ENCODE data around the gene IL32. TPM values are rescaled to one million over a fixed set of nuclear protein-coding genes. Genes with fewer than 3 reads are reported as not detected.

The IL32 gene
- total and polyA plus RNA-seq, 9 of the 15 experiments (the other 6 are each of a cell fraction or from before 2014, with no cell fraction given) = 0.21 to 2.2 (median 0.37) TPM; not detected in 3

- TF ChIP-seq RBFOX2 (IDR thresholded peaks at IDR 0.05; ENCODE audit: low read depth, low read length) (peak; percentile 92), ZNF76 (CRISPR knock-in tag; IDR thresholded peaks at IDR 0.05; ENCODE audit: borderline replicate concordance) (no peak), SMC3 (conservative IDR thresholded peaks at IDR 0.05; ENCODE audit: insufficient read depth, low read depth, low read length) (0 out of 2 replicates have a peak, but pooled peaks have one; percentile 5), CBFA2T3 (IDR thresholded peaks at IDR 0.05) (no peak), RFX1 (IDR thresholded peaks at IDR 0.05) (peak; percentile 90), TRIM24 (IDR thresholded peaks at IDR 0.05) (peak in 1 of 2 experiments; percentile 94; a peak in 2 of 4 replicates), TFAP4 (CRISPR knock-in tag; IDR thresholded peaks at IDR 0.05; ENCODE audit: borderline replicate concordance) (peak; percentile 90), THAP12 (CRISPR knock-in tag; IDR thresholded peaks at IDR 0.05) (peak; percentile 67; the same call in 1 of the 2 replicates), MEF2A (IDR thresholded peaks at IDR 0.05; ENCODE audit: control insufficient read depth, low read depth, low read length) (peak; percentile 11; the same call in 1 of the 2 replicates), EHMT2 (IDR thresholded peaks at IDR 0.05) (no peak), HOMEZ (CRISPR knock-in tag; IDR thresholded peaks at IDR 0.05) (0 out of 2 replicates have a peak, but pooled peaks have one; percentile 42), ZNF639 (CRISPR knock-in tag; conservative IDR thresholded peaks at IDR 0.05 in 1 of 2, IDR thresholded peaks at IDR 0.05 in 1 of 2) (peak in 1 of 2 experiments; percentile 93; a peak in 2 of 4 replicates), XRCC3 (IDR thresholded peaks at IDR 0.05) (no peak), SP1 (CRISPR knock-in tag; IDR thresholded peaks at IDR 0.05) (peak; percentile 75), ZNF174 (CRISPR knock-in tag; IDR thresholded peaks at IDR 0.05) (0 out of 2 replicates have a peak, but pooled peaks have one; percentile 43), ZBTB11 (CRISPR knock-in tag; IDR thresholded peaks at IDR 0.05) (peak; percentile 93 to 100 (median 98))
Observed at GRCh38 chr16:3106205-3106928, 40.9 kb downstream of the IL32 start (continued).
